ENCODE measurements around the gene MELTF. TPM values are rescaled to one million over a fixed set of nuclear protein-coding genes. Genes with fewer than 3 reads are reported as not detected.

MELTF gene
- total RNA-seq, 1 donor from 2014 or later = 61.5 TPM

DNA sequence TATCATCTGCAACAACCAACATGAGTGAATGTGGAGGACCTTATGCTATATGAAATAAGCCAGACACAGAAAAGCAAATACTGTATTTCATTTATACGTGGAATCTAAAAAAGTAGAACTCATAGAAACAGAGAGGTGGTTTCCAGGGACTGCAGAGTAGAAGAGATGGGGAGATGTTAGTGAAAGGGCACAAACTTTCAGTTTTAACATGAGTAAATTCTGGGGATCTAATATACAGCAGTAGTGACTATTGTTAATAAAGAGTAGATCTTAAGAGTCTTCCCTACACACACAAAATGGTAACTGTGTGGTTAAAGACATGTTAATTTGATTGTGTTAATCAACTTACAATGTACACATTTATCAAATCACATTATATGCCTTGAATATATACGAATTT, 20.9 kb upstream of the MELTF start:
- no peaks in the 10 kb centered on the region for H3K9me3 Mint-ChIP-seq
- no peaks in the 10 kb centered on the region for H3K27me3 Mint-ChIP-seq
- DNase-seq (no peak), ATAC-seq (ENCODE audit: low read depth) (no peak)
- intact Hi-C loops (cut with micrococcal nuclease) = no loop called here
- H3K27ac Mint-ChIP-seq = no peak overlapping the region
- no peak overlapping the region for H3K4me3 Mint-ChIP-seq
- ChIA-PET POLR2A (interaction anchor here (2.2 kb wide), 1 partner anchor 27 kb away, joined by 8 read pairs; no protein-coding TSS in a partner anchor), CTCF (no interaction called here)
- peaks cover 11% of the 10 kb centered on the region for H3K4me1 Mint-ChIP-seq
- TF ChIP-seq, protein P1, sequence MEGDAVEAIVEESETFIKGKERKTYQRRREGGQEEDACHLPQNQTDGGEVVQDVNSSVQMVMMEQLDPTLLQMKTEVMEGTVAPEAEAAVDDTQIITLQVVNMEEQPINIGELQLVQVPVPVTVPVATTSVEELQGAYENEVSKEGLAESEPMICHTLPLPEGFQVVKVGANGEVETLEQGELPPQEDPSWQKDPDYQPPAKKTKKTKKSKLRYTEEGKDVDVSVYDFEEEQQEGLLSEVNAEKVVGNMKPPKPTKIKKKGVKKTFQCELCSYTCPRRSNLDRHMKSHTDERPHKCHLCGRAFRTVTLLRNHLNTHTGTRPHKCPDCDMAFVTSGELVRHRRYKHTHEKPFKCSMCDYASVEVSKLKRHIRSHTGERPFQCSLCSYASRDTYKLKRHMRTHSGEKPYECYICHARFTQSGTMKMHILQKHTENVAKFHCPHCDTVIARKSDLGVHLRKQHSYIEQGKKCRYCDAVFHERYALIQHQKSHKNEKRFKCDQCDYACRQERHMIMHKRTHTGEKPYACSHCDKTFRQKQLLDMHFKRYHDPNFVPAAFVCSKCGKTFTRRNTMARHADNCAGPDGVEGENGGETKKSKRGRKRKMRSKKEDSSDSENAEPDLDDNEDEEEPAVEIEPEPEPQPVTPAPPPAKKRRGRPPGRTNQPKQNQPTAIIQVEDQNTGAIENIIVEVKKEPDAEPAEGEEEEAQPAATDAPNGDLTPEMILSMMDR (IDR thresholded peaks at IDR 0.05) = no peak
- H3K36me3 Mint-ChIP-seq (ENCODE audit: low read depth) = peaks cover 67% of the 10 kb centered on the region

GRCh38 chr3:197042539-197042938, 12.9 kb upstream of the MELTF start:
- ATAC-seq (ENCODE audit: low read depth) (no peak), DNase-seq (no peak)
- POLR2A ChIA-PET = no interaction called here
- no peaks in the 10 kb centered on the region for H3K4me1 Mint-ChIP-seq
- intact Hi-C loops (cut with micrococcal nuclease) = no loop called here
- H3K27ac Mint-ChIP-seq = no peak overlapping the region
- H3K9me3 Mint-ChIP-seq = no peaks in the 10 kb centered on the region
- H3K27me3 Mint-ChIP-seq = no peaks in the 10 kb centered on the region
- CTCF ChIA-PET = interaction anchor here (1.8 kb wide), 1 partner anchor 13 kb away, joined by 7 read pairs; the partner anchor contains the start of gene MELTF
- H3K36me3 Mint-ChIP-seq (ENCODE audit: low read depth) = peaks cover 33% of the 10 kb centered on the region
- TF ChIP-seq, protein P1 (IDR thresholded peaks at IDR 0.05) = no peak
- no peak overlapping the region for H3K4me3 Mint-ChIP-seq

GRCh38 chr3:197041875-197042488, 12.4 kb upstream of the MELTF start:
- Mint-ChIP-seq H3K4me1 (peaks cover 4% of the 10 kb centered on the region), H3K4me3 (no peak overlapping the region), H3K36me3 (ENCODE audit: low read depth) (peaks cover 29% of the 10 kb centered on the region), H3K9me3 (no peaks in the 10 kb centered on the region), H3K27me3 (no peaks in the 10 kb centered on the region), H3K27ac (no peak overlapping the region)
- TF ChIP-seq, protein P1 (IDR thresholded peaks at IDR 0.05) = no peak
- intact Hi-C loops (cut with micrococcal nuclease) = no loop called here
- ATAC-seq (ENCODE audit: low read depth) (no peak), DNase-seq (no peak)
- ChIA-PET POLR2A (no interaction called here), CTCF (no interaction called here)

DNA sequence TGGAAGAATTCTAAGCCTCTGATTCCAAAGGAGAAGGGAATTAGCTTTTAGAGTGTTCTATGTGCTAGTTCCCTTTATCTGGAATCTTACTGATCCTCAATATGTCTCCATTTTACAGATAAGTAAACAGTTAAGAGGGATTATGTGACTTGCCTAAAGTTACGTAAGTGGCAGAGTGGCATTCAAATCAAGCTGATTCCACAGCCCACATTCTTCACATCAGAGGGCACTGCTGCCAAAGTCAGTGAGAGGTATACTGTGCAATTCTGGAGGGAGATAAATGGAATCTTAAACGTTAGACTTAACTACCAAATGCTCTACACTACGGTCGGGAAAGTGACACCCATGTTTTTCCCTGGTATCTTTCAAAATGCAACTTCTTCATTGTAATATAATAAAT, 11.0 kb upstream of the MELTF start:
- ChIA-PET POLR2A (interaction anchor here (0.6 kb wide), 1 partner anchor 57 kb away, joined by 6 read pairs; no protein-coding TSS in a partner anchor), CTCF (no interaction called here)
- TF ChIP-seq, protein P1 (IDR thresholded peaks at IDR 0.05) = no peak
- H3K4me1 Mint-ChIP-seq = peaks cover 7% of the 10 kb centered on the region
- H3K4me3 Mint-ChIP-seq = no peak overlapping the region
- peaks cover 17% of the 10 kb centered on the region for H3K36me3 Mint-ChIP-seq (ENCODE audit: low read depth)
- DNase-seq (no peak), ATAC-seq (ENCODE audit: low read depth) (no peak)
- intact Hi-C loops (cut with micrococcal nuclease) = no loop called here
- H3K27ac Mint-ChIP-seq = no peak overlapping the region
- no peaks in the 10 kb centered on the region for H3K9me3 Mint-ChIP-seq
- H3K27me3 Mint-ChIP-seq = no peaks in the 10 kb centered on the region

DNA sequence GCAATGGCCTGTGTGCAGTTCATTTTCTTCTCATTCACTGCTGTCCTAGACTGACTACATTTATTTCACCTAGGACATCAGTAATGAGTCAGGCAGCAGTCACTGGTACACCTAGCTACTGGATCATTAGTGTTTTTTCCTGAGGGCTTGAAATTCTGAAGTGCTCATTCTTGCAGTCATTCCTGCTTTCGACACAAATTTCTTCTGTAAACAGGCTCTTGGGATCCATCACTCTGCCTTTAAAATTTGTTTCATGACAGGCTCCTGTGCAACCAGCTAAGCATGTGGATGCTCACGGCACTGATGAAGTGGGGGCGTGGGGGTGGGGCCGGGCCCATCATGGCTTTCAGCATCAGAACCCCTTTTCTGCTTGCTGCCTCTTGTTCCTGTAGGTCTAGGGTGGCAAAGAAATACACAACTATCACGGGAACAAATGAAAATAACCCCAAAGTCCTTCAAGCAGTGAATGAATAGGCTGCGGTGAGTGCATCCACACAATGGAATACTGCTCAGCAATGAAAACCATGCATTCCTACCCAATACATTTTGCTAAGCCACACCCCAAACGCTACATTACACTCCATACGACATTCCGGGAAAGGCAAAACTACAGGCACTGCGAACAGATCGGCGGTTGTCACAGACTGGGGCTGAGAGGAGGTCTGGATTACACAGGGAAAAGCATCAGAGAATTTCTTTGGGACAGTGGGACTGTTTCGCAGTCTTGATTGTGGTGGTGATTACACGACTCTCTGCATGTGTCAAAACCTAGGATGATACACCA, 9.3 kb upstream of the MELTF start:
- peaks cover 7% of the 10 kb centered on the region for H3K4me1 Mint-ChIP-seq
- no peak overlapping the region for H3K27ac Mint-ChIP-seq
- peaks cover 3% of the 10 kb centered on the region for H3K27me3 Mint-ChIP-seq
- CTCF ChIA-PET = interaction anchor here (0.9 to 1.1 kb wide), 2 partner anchors 16 to 36 kb away, joined by 3 read pairs; no protein-coding TSS in a partner anchor
- H3K9me3 Mint-ChIP-seq = no peaks in the 10 kb centered on the region
- peaks cover 3% of the 10 kb centered on the region for H3K36me3 Mint-ChIP-seq (ENCODE audit: low read depth)
- DNase-seq (no peak), ATAC-seq (ENCODE audit: low read depth) (no peak)
- TF ChIP-seq, protein P1 (IDR thresholded peaks at IDR 0.05) = no peak
- intact Hi-C loops (cut with micrococcal nuclease) = no loop called here
- POLR2A ChIA-PET = no interaction called here
- H3K4me3 Mint-ChIP-seq = no peak overlapping the region

Measured in activated B cell treated with CpG ODN at 0.5 μM for 24 hours (primary cell).